GM08714 (cell line): ENCODE results near the gene ZBTB46.

Source experiments
- H3K4me3 ChIP-seq: fragments of 200-500 bp; sonication (Bioruptor generic); 2 replicates; pipeline ENCODE4 v1.5.1; 2014; ENCODE audit warnings: mild to moderate bottlenecking, low read length, inconsistent platforms
- ZNF274 ChIP-seq: IDR thresholded peaks from 2 replicates; pipeline ENCODE4 v1.6.1; 2012; ENCODE audit warnings: mild to moderate bottlenecking, low read depth, low read length

The ZBTB46 gene

DNA sequence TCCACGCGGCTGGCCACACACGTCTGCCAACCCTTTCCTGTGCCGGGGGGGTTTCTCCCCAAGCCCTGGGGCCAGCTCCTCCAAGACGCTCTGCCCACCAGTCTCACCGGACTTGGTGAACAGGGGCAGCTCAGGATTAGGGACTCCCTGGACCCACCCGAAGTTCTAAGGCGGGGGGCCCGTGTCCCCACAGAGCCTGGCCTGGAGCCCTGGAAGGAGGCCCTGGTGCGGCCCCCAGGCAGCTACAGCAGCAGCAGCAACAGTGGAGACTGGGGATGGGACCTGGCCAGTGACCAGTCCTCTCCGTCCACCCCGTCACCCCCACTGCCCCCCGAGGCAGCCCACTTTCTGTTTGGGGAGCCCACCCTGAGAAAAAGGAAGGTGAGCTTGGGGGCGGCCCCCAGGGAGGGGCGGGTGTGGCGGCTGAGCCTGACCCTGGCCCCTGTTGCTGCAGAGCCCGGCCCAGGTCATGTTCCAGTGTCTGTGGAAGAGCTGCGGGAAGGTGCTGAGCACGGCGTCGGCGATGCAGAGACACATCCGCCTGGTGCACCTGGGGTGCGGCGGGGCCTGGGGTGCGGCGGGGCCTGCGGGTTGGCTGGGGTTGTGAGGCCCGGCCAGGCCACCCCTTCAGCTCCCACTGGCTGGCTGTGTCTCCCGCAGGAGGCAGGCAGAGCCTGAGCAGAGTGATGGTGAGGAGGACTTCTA is 89.2 kb downstream of the ZBTB46 start:
- H3K4me3 ChIP-seq: no peak overlapping the region; the same call in 1 of the 2 replicates
- TF ChIP-seq ZNF274: no peak

DNA sequence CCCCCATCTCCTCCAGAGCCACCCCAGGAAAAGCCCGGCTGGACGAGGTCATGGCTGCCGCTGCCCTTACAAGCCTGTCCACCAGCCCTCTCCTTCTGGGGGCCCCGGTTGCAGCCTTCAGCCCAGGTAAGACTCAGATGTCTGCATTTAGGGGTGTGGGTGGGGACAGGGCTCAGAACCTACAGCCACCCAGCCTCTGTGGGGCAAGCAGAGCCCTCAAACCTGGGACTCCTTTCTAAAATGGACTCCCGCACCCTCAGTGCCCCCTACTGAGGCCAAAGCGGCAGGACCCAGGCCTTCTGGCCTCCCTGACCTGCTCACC is 89.7 kb downstream of the ZBTB46 start:
- TF ChIP-seq ZNF274: no peak
- peak overlapping the region; percentile 60; the same call in 1 of the 2 replicates for H3K4me3 ChIP-seq

DNA sequence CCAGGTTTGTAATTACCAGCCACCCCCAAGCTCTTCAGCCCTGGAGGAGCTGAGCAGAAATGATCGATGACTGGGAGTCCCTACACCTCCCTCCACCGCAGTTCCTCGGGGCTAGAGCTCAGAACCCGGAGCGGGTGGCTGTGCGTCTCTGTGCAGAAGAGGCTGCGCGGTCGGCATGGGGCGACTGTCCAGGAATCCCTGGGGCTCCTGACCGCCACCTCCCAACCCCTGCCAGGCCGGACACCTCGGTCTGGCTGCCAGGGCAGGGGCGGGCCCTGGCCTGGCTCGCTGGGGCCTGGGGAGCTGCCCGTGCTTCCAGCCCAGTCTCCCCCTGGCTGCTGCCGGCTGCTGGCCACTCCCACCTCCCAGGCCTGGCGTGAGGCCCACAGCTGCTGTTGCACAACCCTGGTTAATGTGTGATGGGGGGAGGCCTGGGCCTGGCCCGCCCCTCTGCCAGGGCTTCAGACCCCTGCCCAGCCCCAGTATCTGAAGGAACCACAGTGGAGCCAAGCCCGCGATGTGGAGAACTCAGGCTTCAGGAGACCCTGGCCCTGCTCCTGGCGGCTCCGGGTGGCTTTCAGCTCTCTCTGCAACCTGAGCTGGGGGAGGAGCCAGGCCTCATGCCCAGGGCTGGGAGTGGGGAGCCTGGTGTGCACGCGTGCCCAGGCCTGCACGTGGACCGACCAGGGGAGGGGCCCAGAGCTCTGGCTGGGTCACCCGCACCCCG is 90.3 kb downstream of the ZBTB46 start:
- TF ChIP-seq ZNF274: no peak
- peak overlapping the region; percentile 60; the same call in 1 of the 2 replicates for H3K4me3 ChIP-seq

DNA sequence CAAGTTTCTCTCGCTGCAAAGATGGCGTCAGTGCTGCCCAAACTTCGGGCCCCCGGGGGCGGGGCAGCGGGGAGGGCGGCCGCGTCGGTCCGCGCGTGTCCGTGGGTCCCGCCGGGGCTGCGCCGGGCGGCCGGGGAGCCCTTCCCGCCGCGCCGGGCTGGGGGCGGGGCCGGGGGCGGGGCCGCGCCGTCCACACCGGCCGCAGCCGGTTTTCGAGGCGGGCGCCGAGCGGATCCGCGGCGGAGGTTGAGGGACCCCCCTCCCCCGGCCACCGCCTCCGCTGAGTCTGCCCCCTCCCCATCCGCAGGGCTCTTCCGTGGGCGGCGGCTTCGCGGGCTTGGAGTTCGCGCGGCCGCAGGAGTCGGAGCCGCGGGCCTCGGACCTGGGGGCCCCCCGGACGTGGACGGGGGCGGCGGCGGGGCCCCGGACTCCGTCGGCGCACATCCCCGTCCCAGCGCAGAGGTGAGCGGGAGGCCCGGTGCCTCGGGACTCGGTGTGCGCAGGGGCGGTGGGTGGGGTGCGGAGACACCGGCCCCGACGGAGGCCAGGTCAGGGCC is 90.9 kb downstream of the ZBTB46 start:
- no peak for TF ChIP-seq ZNF274
- peak overlapping the region; percentile 60 for H3K4me3 ChIP-seq

DNA sequence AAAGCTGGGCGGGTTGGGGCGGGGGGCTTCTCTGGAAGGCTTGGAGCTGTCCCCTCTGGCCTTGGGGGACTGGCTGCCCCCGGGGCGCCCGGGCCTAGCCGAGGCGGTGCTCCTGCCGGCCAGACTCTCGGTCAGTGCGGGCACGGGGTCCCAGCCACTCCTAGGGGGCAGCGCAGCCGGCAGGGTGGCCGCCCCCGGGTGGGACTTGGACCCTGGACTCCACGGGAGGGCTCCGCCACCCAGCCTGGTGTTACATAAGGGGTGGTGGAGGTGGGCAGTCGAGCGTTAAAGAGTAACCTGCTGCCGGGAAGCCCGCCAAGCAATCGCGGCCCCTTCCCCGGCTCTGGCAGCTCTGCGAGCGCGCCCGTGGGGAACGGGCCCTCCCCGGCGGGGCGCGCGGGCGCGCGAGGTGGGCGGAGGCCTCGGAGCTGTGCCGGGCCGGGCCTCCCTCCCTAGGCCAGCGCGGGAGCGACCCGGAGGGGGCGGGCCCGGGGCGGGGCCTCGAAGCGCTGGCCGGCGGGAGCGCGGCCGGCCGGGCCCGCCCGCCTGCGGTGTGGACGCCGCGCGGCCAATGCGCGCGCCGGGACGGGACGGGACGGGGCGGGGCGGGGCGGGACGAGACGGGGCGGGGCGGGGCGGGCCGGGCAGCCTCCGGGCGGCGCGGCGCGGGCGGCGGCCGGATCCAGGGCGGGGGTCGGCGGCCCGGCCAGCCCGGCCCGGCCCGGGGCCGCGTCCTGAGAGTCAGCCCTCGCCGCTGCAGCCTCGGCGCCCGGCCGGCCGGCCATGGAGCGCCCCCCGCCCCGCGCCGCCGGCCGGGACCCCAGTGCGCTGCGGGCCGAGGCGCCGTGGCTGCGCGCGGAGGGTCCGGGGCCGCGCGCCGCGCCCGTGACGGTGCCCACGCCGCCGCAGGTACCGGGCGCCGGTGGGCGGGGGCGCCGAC is 91.7 kb downstream of the ZBTB46 start, which contains the start of gene SLC2A4RG:
Gene SLC2A4RG, plus strand, starts transcription at position 647 of the 940 bp plus-strand sequence. Its CDS starts 137 bp downstream, at position 784.
- H3K4me3 ChIP-seq: peak within 1 kb of the TSS; percentile 60
- no peak for TF ChIP-seq ZNF274

DNA sequence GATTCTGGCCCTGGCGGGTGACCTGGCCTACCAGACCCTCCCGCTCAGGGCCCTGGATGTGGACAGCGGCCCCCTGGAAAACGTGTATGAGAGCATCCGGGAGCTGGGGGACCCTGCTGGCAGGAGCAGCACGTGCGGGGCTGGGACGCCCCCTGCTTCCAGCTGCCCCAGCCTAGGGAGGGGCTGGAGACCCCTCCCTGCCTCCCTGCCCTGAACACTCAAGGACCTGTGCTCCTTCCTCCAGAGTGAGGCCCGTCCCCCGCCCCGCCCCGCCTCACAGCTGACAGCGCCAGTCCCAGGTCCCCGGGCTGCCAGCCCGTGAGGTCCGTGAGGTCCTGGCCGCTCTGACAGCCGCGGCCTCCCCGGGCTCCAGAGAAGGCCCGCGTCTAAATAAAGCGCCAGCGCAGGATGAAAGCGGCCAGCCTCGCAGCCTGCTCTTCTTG is 92.4 kb downstream of the ZBTB46 start:
- no peak for TF ChIP-seq ZNF274
- peak overlapping the region; percentile 49; the same call in 1 of the 2 replicates for H3K4me3 ChIP-seq

DNA sequence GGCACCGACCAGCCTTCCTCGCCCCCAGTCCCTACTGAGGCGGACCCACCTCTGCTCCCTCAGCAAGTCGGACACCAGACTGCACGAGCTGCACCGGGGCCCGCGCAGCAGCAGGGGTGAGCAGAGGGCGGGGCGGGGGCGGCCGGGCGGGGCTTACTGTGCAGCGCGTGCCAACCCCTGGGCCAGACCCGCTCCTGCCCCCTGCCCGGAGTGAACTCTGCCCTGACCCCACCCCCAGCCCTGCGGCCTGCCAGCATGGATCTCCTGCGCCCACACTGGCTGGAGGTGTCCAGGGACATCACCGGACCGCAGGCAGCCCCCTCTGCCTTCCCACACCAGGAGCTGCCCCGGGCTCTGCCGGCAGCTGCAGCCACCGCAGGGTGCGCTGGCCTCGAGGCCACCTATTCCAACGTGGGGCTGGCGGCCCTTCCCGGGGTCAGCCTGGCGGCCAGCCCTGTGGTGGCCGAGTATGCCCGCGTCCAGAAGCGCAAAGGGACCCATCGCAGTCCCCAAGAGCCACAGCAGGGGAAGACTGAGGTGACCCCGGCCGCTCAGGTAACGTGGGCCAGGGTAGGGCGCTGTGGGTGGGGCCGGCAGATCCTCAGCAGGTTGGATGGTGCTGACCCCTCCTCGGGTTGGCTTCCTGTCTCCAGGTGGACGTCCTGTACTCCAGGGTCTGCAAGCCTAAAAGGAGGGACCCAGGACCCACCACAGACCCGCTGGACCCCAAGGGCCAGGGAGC is 92.9 kb downstream of the ZBTB46 start:
- H3K4me3 ChIP-seq: peak overlapping the region; percentile 55; the same call in 1 of the 2 replicates
- no peak for TF ChIP-seq ZNF274

DNA sequence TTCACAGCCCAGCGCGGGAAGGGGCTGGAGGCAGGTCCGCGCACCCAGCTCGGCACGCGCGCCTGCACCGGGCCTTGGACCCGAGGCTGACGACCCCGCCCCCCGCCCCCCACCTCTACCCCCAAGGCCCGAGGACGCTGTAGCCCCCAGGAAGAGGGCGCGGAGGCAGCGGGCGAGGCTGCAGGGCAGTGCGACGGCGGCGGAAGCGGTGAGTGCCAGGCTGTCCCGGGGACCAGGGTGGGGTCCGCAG is 93.4 kb downstream of the ZBTB46 start:
- peak overlapping the region; percentile 55; the same call in 1 of the 2 replicates for H3K4me3 ChIP-seq
- no peak for TF ChIP-seq ZNF274

DNA sequence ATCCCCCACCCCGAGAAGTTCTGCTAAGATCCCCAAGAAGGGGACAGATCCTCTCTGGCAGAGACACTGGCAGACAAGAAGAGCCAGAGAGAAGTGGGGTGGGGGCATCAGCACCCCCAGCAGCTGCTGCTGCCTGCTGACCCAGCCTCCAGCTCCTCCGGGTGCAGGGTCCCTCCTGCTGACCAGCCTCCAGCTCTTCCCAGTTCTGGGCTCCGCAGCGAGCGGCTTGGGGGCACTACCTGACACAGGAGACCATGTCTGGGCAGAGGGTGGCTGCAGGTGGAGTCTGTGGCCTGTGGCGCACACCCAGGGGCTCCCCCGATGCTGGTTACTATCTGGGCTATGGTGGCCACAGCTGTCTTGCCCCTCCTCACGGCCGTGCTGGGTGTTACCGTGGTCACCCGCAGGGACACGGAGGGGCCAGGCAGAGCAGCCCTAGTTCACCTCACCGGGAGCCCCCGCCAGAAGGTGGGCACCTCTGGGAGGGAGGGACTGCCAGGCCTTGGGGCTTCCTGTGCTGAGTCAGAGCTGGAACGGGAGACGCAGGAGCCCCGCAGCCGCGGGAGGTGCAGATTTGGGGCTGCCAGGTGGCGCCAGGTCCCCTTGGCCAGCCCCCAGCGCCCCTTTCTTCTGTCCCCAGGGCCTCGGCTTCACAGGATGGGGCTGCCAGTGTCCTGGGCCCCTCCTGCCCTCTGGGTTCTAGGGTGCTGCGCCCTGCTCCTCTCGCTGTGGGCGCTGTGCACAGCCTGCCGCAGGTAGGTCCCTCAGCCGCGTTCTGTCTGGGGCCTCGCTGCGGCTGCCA is 94.0 kb downstream of the ZBTB46 start:
- TF ChIP-seq ZNF274: no peak
- peak overlapping the region; percentile 55; the same call in 1 of the 2 replicates for H3K4me3 ChIP-seq

DNA sequence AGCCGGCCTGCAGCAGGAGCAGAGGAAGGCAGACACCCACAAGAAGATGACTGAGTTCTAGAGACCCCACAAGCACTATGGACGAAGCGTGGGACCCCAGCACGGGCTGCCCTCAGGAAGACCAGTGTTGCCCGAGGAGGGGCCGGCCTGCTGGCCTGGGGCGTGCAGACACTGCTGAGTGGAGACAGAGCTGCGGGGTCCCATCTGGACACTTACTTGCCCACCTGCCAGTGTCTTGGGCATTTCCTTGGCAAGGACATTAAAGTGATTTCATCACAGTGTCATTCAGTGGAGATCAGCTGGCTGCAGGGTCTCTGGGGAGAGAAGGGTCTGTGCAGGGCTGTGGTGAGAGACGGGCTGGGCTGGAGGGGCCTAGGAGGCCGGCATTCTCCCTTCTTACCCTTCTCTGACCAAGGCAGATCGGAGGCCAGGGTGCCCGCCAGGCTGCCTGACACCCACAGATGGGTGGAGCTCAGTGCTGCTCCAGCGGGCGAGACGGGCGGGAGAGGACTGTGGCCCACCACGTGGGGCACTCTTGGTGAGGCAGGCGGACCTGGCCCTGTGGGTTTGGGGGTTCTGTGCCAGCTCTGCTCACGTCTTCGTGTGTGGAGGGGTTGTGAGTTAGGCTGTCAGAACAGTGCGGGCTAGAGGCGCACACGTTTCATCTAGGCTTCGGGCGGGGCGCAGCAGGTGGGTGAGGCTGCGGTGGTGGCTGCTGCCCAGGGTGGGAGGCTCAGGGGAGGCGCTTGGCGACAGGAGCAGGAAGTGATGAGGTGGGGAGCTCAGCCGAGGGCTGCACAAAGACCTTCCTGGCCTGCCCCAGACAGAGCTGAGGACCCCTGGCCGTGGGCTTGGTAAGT is 95.0 kb downstream of the ZBTB46 start, which contains the start of gene LIME1:
Gene LIME1, plus strand, starts transcription at position 806 of the 860 bp plus-strand sequence. CDS start 886 bp downstream, outside the sequence.
- no peak for TF ChIP-seq ZNF274
- H3K4me3 ChIP-seq: peak within 1 kb of the TSS; percentile 55; the same call in 1 of the 2 replicates

DNA sequence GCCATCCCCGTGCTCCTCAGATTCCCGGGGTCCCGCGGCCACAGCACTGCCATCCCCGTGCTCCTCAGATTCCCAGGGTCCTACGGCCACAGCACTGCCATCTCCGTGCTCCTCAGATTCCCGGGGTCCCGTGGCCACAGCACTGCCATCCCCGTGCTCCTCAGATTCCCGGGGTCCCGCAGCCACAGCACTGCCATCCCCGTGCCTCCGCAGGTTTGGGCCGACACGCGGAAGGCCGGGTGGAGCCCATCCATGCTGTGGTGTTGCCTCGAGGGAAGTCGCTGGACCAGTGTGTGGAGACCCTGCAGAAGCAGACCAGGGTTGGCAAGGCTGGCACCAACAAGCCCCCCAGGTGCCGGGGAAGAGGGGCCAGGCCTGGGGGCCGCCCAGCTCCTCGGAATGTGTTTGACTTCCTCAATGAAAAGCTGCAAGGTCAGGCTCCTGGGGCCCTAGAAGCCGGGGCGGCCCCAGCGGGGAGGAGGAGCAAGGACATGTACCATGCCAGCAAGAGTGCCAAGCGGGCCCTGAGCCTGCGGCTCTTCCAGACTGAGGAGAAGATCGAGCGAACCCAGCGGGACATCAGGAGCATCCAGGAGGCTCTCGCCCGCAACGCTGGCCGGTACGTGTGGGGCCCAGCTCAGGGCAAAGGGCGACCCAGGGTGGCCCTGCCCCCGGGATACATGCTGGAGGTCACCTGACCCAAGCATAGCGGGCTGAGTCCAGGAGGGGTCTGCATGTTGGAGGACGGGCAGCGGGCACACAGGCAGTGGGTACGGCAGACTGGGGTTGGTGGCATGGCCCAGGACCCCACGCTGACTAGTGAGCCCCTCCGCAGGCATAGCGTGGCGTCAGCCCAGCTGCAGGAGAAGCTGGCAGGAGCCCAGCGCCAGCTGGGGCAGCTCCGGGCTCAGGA is 95.9 kb downstream of the ZBTB46 start:
- no peak for TF ChIP-seq ZNF274
- H3K4me3 ChIP-seq: no peak overlapping the region
